ENCODE measurements around the gene SENP3. TPM values are rescaled to one million over a fixed set of nuclear protein-coding genes. Genes with fewer than 3 reads are reported as not detected.

Gene SENP3
- total RNA-seq, 1 experiment from 2014 or later = 113 TPM

- in situ Hi-C loops (cut with HindIII; ENCODE audit: low pct_unique_long_range_greater_than_20kb, low sequenced_read_pairs) = no loop called here
- DNase-seq (ENCODE audit: low read depth, low spot score) = peak; percentile 100
Observed at GRCh38 chr17:7614425-7615264, 52.9 kb downstream of the SENP3 start, which contains the start of gene FXR2. Gene FXR2 (minus strand): TSS chr17:7614897. CDS start chr17:7614532, 365 bp downstream.

- DNase-seq (ENCODE audit: low read depth, low spot score) = no peak
Observed at GRCh38 chr17:7615265-7615747, 53.6 kb downstream of the SENP3 start.

DNA sequence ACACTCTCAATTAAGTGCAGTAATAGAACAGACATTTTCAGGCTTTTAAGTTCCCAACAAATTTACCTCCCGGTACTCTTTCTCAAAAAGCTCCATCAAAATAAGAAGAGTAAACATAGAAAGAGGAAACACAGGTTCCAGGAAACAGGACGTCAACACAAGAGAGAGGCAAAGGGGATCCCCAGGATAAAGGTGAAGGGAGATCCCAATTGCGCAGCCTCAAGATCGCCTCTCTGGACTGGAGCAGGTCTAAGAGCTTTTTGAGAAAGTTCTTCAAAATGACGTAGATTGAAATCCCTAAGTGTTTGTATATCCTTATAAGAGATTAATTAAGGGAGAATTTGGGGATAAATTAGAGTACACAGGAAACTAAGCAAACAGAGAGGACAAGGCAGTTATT, 56.9 kb downstream of the SENP3 start:
- in situ Hi-C loops (cut with HindIII; ENCODE audit: low pct_unique_long_range_greater_than_20kb, low sequenced_read_pairs) = no loop called here
- DNase-seq (ENCODE audit: low read depth, low spot score) = no peak

More at GRCh38 chr17:7615265-7615747, 53.6 kb downstream of the SENP3 start:
- in situ Hi-C loops (cut with HindIII; ENCODE audit: low pct_unique_long_range_greater_than_20kb, low sequenced_read_pairs) = no loop called here

DNA sequence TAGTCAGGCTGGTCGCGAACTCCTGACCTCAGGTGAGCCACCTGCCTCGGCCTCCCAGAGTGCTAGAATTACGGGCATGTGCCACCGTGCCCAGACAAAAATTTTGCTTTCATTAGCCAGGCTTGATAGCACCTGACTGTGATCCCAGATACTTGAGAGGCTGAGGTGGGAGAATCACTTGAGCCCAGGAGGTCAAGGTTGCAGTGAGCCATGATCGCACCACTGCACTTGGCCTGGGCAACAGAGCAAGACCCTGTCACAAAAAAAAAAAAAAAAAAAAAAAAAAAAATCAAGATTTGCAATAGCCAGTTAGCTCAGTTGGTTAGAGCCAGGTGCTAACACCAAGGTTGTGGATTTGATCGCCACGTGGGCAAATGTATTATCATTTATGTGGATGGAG, 59.1 kb downstream of the SENP3 start:
- DNase-seq (ENCODE audit: low read depth, low spot score) = no peak
- in situ Hi-C loops (cut with HindIII; ENCODE audit: low pct_unique_long_range_greater_than_20kb, low sequenced_read_pairs) = no loop called here

Small RNA genes within 50 kb of the gene (small RNA-seq; reads per million reads assigned to genes)
- gene CD68 (0 reads per million in 2 experiments), gene RF00019 (0 reads per million in 2 experiments), gene SNORA48 (0 reads per million in 2 experiments), gene SNORD10 (0 reads per million in 2 experiments)

Other genes with a start within 250 kb of the SENP3 start
- gene GPS2, start 246.6 kb upstream of the SENP3 start, total RNA-seq (2014; rRNA removed; shearing (Covaris generic)) = 73.7 and 74.8 TPM in 2 replicates
- 13.6 and 19.4 TPM in 2 replicates for gene NEURL4, start 232.6 kb upstream of the SENP3 start, total RNA-seq (2014; rRNA removed; shearing (Covaris generic))
- 0.03 TPM in 1 of 2 replicates, not detected in the other for gene ACAP1, start 225.4 kb upstream of the SENP3 start, total RNA-seq (2014; rRNA removed; shearing (Covaris generic))
- 2.0 and 2.5 TPM in 2 replicates for gene KCTD11, start 209.8 kb upstream of the SENP3 start, total RNA-seq (2014; rRNA removed; shearing (Covaris generic))
- not detected in 2 replicates for gene TMEM95, start 206.8 kb upstream of the SENP3 start, total RNA-seq (2014; rRNA removed; shearing (Covaris generic))
- 0.24 TPM in 1 of 2 replicates, not detected in the other for gene TNK1, start 180.8 kb upstream of the SENP3 start, total RNA-seq (2014; rRNA removed; shearing (Covaris generic))
- 5.1 and 9.6 TPM in 2 replicates for gene PLSCR3, start 167.4 kb upstream of the SENP3 start, total RNA-seq (2014; rRNA removed; shearing (Covaris generic))
- 147 and 188 TPM in 2 replicates for gene TMEM256, start 157.8 kb upstream of the SENP3 start, total RNA-seq (2014; rRNA removed; shearing (Covaris generic))
- 0.55 and 1.7 TPM in 2 replicates for gene NLGN2, start 154.1 kb upstream of the SENP3 start, total RNA-seq (2014; rRNA removed; shearing (Covaris generic))
- not detected in 2 replicates for gene SPEM1, start 141.6 kb upstream of the SENP3 start, total RNA-seq (2014; rRNA removed; shearing (Covaris generic))
- not detected in 2 replicates for gene SPEM2, start 136.3 kb upstream of the SENP3 start, total RNA-seq (2014; rRNA removed; shearing (Covaris generic))
- not detected in 2 replicates for gene SPEM3, start 133.1 kb upstream of the SENP3 start, total RNA-seq (2014; rRNA removed; shearing (Covaris generic))
- 6.8 and 7.0 TPM in 2 replicates for gene TMEM102, start 126.5 kb upstream of the SENP3 start, total RNA-seq (2014; rRNA removed; shearing (Covaris generic))
- gene FGF11, start 122.4 kb upstream of the SENP3 start, total RNA-seq (2014; rRNA removed; shearing (Covaris generic)) = 0.45 and 0.61 TPM in 2 replicates
- 3.3 and 4.5 TPM in 2 replicates for gene CHRNB1, start 116.9 kb upstream of the SENP3 start, total RNA-seq (2014; rRNA removed; shearing (Covaris generic))
- 14.3 and 14.6 TPM in 2 replicates for gene ZBTB4, start 82.3 kb upstream of the SENP3 start, total RNA-seq (2014; rRNA removed; shearing (Covaris generic))
- not detected in 2 replicates for gene SLC35G6, start 80.5 kb upstream of the SENP3 start, total RNA-seq (2014; rRNA removed; shearing (Covaris generic))
- gene POLR2A, start 77.6 kb upstream of the SENP3 start, total RNA-seq (2014; rRNA removed; shearing (Covaris generic)) = 20.6 and 24.0 TPM in 2 replicates
- 0.88 and 1.2 TPM in 2 replicates for gene TNFSF12, start 12.9 kb upstream of the SENP3 start, total RNA-seq (2014; rRNA removed; shearing (Covaris generic))
- gene TNFSF13, start 3.2 kb upstream of the SENP3 start, total RNA-seq (2014; rRNA removed; shearing (Covaris generic)) = 0.11 TPM in 1 of 2 replicates, not detected in the other
- gene CD68, start 17.7 kb downstream of the SENP3 start, total RNA-seq (2014; rRNA removed; shearing (Covaris generic)) = 69.3 and 74.5 TPM in 2 replicates
- 151 and 154 TPM in 2 replicates for gene MPDU1, start 21.9 kb downstream of the SENP3 start, total RNA-seq (2014; rRNA removed; shearing (Covaris generic))
- not detected in 2 replicates for gene SOX15, start 28.2 kb downstream of the SENP3 start, total RNA-seq (2014; rRNA removed; shearing (Covaris generic))
- 56.6 and 61.7 TPM in 2 replicates for gene FXR2, start 53.0 kb downstream of the SENP3 start, total RNA-seq (2014; rRNA removed; shearing (Covaris generic))
- 49.6 and 56.3 TPM in 2 replicates for gene SAT2, start 65.9 kb downstream of the SENP3 start, total RNA-seq (2014; rRNA removed; shearing (Covaris generic))
- gene SHBG, start 68.2 kb downstream of the SENP3 start, total RNA-seq (2014; rRNA removed; shearing (Covaris generic)) = 0.82 and 1.6 TPM in 2 replicates
- 0.27 and 0.85 TPM in 2 replicates for gene ATP1B2, start 89.0 kb downstream of the SENP3 start, total RNA-seq (2014; rRNA removed; shearing (Covaris generic))
- gene TP53, start 125.6 kb downstream of the SENP3 start, total RNA-seq (2014; rRNA removed; shearing (Covaris generic)) = 14.1 and 15.4 TPM in 2 replicates
- gene WRAP53, start 126.6 kb downstream of the SENP3 start, total RNA-seq (2014; rRNA removed; shearing (Covaris generic)) = 13.4 and 16.4 TPM in 2 replicates
- 2.8 and 3.7 TPM in 2 replicates for gene EFNB3, start 143.3 kb downstream of the SENP3 start, total RNA-seq (2014; rRNA removed; shearing (Covaris generic))
- gene DNAH2, start 155.8 kb downstream of the SENP3 start, total RNA-seq (2014; rRNA removed; shearing (Covaris generic)) = 0.03 TPM in 1 of 2 replicates, not detected in the other